ENCODE measurements around the gene GPR35. TPM values are rescaled to one million over a fixed set of nuclear protein-coding genes. Genes with fewer than 3 reads are reported as not detected.

GPR35 gene
- total RNA-seq, 4 donors from 2014 or later: 0.51 to 7.9 (median 1.7) TPM; not detected in 1

DNA sequence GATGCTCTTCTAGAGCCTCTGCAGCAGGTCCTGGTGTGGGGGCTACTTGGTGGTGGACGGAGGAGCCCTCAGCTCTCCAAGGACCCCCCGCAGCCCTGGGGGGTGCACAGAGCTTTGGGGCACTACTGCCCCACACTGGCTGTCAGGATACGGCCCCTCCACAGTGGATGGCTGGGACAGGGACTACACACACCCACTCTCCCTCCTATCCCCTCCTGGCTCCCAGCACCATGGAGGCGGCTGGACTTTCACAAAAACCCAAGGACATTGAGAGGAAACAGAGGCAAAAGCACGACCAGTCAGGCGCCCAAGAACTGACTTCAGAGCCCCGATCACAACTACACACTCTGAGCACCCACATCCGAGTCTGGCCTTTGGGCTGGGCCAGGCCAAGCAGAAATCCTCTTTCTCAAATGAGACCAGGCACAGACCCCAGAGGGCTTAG lies 12.6 kb downstream of the GPR35 start:
- H3K4me3 ChIP-seq: no peak overlapping the region
- TF ChIP-seq, protein P1, sequence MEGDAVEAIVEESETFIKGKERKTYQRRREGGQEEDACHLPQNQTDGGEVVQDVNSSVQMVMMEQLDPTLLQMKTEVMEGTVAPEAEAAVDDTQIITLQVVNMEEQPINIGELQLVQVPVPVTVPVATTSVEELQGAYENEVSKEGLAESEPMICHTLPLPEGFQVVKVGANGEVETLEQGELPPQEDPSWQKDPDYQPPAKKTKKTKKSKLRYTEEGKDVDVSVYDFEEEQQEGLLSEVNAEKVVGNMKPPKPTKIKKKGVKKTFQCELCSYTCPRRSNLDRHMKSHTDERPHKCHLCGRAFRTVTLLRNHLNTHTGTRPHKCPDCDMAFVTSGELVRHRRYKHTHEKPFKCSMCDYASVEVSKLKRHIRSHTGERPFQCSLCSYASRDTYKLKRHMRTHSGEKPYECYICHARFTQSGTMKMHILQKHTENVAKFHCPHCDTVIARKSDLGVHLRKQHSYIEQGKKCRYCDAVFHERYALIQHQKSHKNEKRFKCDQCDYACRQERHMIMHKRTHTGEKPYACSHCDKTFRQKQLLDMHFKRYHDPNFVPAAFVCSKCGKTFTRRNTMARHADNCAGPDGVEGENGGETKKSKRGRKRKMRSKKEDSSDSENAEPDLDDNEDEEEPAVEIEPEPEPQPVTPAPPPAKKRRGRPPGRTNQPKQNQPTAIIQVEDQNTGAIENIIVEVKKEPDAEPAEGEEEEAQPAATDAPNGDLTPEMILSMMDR (IDR thresholded peaks at IDR 0.05): no peak
- TF ChIP-seq POLR2A (IDR thresholded peaks at IDR 0.05): no peak
- no peaks in the 10 kb centered on the region for H3K9me3 ChIP-seq
- H3K27me3 ChIP-seq: no peaks in the 10 kb centered on the region
- no peak overlapping the region for H3K27ac ChIP-seq
- H3K4me1 ChIP-seq: no peaks in the 10 kb centered on the region
- H3K36me3 ChIP-seq: no peaks in the 10 kb centered on the region
- DNase-seq: no peak
- intact Hi-C loops (cut with DNase I; ENCODE audit: low total_unique reads): no loop called here

DNA sequence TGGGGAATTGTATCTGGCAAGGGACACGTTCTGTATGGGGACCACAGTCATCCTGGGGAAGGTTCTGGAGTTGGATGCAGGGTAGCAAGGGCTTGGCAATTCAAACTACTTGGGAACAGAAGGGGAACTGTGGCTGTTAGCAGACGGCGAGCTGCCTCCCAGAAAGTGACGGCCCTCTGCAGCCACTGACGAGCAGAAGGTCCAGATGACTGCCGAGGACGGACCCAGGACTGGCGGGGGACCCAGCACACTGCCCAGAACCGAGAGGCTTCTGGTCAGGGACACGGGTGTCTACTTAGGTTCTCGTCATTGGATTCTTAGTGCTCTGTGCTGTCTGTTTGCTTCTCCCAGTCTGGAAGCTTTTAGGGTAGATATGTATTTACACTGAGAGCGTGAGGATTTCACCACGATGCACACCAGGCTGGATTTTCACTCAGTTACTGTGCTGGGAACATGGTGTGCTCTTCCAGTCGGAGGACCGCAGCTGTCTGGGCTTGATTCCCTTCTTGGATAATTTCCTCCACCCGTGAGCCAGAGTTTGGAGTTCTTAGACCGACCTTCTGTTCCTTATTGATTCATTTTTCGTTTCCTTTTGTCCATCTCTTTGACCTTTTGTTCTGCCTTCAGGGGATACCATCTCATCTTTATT lies 13.4 kb downstream of the GPR35 start:
- intact Hi-C loops (cut with DNase I; ENCODE audit: low total_unique reads): no loop called here
- Histone ChIP-seq H3K4me3 (no peak overlapping the region), H3K27me3 (no peaks in the 10 kb centered on the region), H3K4me1 (no peaks in the 10 kb centered on the region), H3K36me3 (no peaks in the 10 kb centered on the region), H3K27ac (no peak overlapping the region), H3K9me3 (no peaks in the 10 kb centered on the region)
- TF ChIP-seq, protein P1 (IDR thresholded peaks at IDR 0.05): no peak
- TF ChIP-seq POLR2A (IDR thresholded peaks at IDR 0.05): no peak
- DNase-seq: peak in 1 of 2 donors; percentile 41

DNA sequence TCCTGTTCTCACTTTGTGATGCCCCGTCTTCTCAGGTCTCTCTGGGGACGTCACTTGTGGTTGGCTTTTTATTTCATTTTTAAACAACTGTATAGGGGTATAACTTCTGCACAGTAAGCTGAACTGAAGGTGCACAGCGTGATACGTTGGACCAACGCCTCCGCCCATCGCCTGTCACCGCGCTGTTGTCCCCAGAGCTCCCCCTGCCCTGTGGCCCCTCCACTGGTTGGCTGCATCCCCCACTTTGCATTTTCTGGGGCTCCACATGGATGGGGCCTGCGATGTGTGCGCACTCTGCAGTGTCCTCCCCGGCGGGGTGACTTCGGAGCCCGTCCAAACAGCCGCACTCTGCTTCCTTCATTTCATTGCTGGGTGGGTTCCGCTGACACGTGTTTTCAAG lies 14.3 kb downstream of the GPR35 start:
- H3K9me3 ChIP-seq: no peaks in the 10 kb centered on the region
- H3K36me3 ChIP-seq: no peaks in the 10 kb centered on the region
- no peaks in the 10 kb centered on the region for H3K4me1 ChIP-seq
- H3K27ac ChIP-seq: no peak overlapping the region
- intact Hi-C loops (cut with DNase I; ENCODE audit: low total_unique reads): no loop called here
- H3K4me3 ChIP-seq: no peak overlapping the region
- H3K27me3 ChIP-seq: no peaks in the 10 kb centered on the region
- no peak for TF ChIP-seq POLR2A (IDR thresholded peaks at IDR 0.05)
- TF ChIP-seq, protein P1 (IDR thresholded peaks at IDR 0.05): no peak
- DNase-seq: no peak

DNA sequence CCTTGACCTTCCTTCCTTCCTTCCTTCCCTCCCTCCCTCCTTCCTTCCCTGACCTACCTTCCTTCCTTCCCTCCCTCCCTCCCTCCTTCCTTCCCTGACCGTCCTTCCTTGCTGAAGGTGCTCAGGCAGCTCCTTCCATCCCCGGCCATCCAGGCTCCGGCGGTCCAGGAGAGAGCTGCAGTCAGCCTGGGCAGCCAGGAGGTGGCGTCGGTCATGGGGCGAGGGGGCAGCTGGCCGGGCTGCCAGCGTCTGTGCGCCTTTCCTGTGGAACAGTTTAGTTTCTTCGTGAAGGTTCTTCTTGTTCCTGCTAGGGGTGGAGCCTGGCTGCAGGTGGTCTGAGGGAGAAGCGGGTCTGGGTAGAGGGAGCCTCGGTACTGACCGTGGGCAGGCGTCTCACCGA lies 15.7 kb downstream of the GPR35 start:
- Histone ChIP-seq H3K4me3 (no peak overlapping the region), H3K9me3 (no peaks in the 10 kb centered on the region), H3K27ac (no peak overlapping the region), H3K4me1 (no peaks in the 10 kb centered on the region), H3K36me3 (no peaks in the 10 kb centered on the region), H3K27me3 (no peaks in the 10 kb centered on the region)
- intact Hi-C loops (cut with DNase I; ENCODE audit: low total_unique reads): no loop called here
- no peak for DNase-seq
- TF ChIP-seq, protein P1 (IDR thresholded peaks at IDR 0.05): no peak
- TF ChIP-seq POLR2A (IDR thresholded peaks at IDR 0.05): no peak

DNA sequence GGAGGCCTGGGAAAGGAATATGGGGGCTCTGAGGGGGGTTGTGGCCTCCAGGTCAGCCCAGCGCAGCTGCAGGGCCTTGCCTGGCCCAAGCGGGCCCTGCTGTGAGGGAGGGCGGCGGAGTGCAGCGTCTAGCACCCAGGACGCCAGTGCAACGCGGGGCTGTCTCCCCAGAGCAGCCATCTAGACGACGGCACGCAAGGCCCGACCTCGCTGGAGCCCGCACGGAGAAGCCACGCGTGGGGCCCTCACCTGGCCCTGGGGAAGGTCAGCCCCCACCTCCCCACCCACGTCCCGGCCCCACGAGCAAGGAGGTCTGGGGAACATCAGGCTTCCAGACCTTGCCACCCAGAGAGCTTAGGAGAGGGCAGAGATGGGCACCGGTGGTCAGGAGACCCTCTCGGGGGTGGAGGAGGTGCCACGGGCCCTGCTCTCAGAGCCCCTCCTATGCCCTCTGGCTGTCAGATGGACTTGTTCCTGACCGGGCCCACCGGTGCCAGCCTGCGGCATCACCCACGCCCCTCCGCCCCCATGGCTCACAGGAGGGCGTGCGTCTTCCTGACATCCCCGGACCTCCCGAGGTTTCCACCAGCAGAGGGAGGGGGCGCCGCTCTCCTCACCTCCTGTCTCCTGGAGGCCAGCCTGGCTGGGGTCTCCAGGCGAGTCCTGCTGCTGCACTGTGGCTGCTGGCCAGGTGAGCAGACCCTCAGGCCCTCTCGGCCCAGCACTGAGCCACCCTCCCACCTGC lies 17.0 kb downstream of the GPR35 start:
- Histone ChIP-seq H3K36me3 (no peaks in the 10 kb centered on the region), H3K4me3 (no peak overlapping the region), H3K27me3 (no peaks in the 10 kb centered on the region), H3K4me1 (no peaks in the 10 kb centered on the region), H3K9me3 (no peaks in the 10 kb centered on the region), H3K27ac (no peak overlapping the region)
- intact Hi-C loops (cut with DNase I; ENCODE audit: low total_unique reads): no loop called here
- no peak for DNase-seq
- no peak for TF ChIP-seq POLR2A (IDR thresholded peaks at IDR 0.05)
- TF ChIP-seq, protein P1 (IDR thresholded peaks at IDR 0.05): no peak
